Neural crest cell (in vitro differentiated cells): ENCODE measurements around the gene HOXA3. TPM values are rescaled to one million over a fixed set of nuclear protein-coding genes. Genes with fewer than 3 reads are reported as not detected.

ENCODE experiments used
- DNase-seq: peaks from one replicate; pipeline ENCODE4 v3.0.0; 2021; ENCODE audit warnings: low read depth, mixed read lengths, low spot score
- H3K27ac Mint-ChIP-seq: one replicate; pipeline ENCODE4 v1.8.0; 2021; ENCODE audit warnings: mild to moderate bottlenecking, mixed read lengths; ENCODE audit not compliant: unreplicated experiment
- H3K27me3 Mint-ChIP-seq: 2 replicates; pipeline ENCODE4 v1.8.0; 2021; ENCODE audit warnings: low read depth, mild to moderate bottlenecking, mixed read lengths
- H3K36me3 Mint-ChIP-seq: 2 replicates; pipeline ENCODE4 v1.8.0; 2021; ENCODE audit warnings: low read depth, mild to moderate bottlenecking, mixed read lengths
- H3K4me1 Mint-ChIP-seq: 2 replicates; pipeline ENCODE4 v1.8.0; 2021; ENCODE audit warnings: mixed read lengths
- H3K4me3 Mint-ChIP-seq: one replicate; pipeline ENCODE4 v1.8.0; 2021; ENCODE audit warnings: mild to moderate bottlenecking, mixed read lengths
- H3K9me3 Mint-ChIP-seq: 2 replicates; pipeline ENCODE4 v1.8.0; 2021; ENCODE audit warnings: mixed read lengths
- CTCF ChIP-seq: fragments of 200-600 bp; sonication (generic); conservative IDR thresholded peaks from 2 replicates; pipeline ENCODE4 v1.5.0; 2021; ENCODE audit warnings: antibody characterized with exemption, mild to moderate bottlenecking
- total RNA-seq: library from RNA; stranded (reverse); gene quantifications from 2 replicates; pipeline ENCODE4 v1.2.1, GENCODE V29; 2021

HOXA3 gene
- total RNA-seq, 1 donor from 2014 or later: 10.6 TPM

- Mint-ChIP-seq H3K36me3 (peaks cover 7% of the 10 kb centered on the region), H3K27ac (peak overlapping the region; percentile 54), H3K9me3 (no peaks in the 10 kb centered on the region), H3K4me1 (peaks cover 6% of the 10 kb centered on the region), H3K27me3 (peaks cover 95% of the 10 kb centered on the region), H3K4me3 (peak overlapping the region; percentile 79)
- no peak for TF ChIP-seq CTCF
- no peak for DNase-seq
Measured at GRCh38 chr7:27163288-27164044, 11.1 kb upstream of the HOXA3 start.

GRCh38 chr7:27162561-27163287 is 10.3 kb upstream of the HOXA3 start:
- Mint-ChIP-seq H3K4me1 (peaks cover 11% of the 10 kb centered on the region), H3K36me3 (peaks cover 9% of the 10 kb centered on the region), H3K27ac (no peak overlapping the region), H3K4me3 (peak overlapping the region; percentile 79), H3K27me3 (peaks cover 95% of the 10 kb centered on the region), H3K9me3 (no peaks in the 10 kb centered on the region)
- no peak for DNase-seq
- TF ChIP-seq CTCF: no peak

- Mint-ChIP-seq H3K27me3 (peaks cover 95% of the 10 kb centered on the region), H3K4me1 (peaks cover 12% of the 10 kb centered on the region)
- no peak for DNase-seq
Measured at GRCh38 chr7:27161721-27162560, 9.6 kb upstream of the HOXA3 start.

GRCh38 chr7:27161214-27161720 is 8.9 kb upstream of the HOXA3 start:
- peak overlapping the region; percentile 85 for H3K4me3 Mint-ChIP-seq

More at GRCh38 chr7:27161721-27162560, 9.6 kb upstream of the HOXA3 start:
- Mint-ChIP-seq H3K4me3 (peak overlapping the region; percentile 79), H3K36me3 (peaks cover 9% of the 10 kb centered on the region), H3K27ac (peak overlapping the region; percentile 35), H3K9me3 (no peaks in the 10 kb centered on the region)
- TF ChIP-seq CTCF: no peak

More at GRCh38 chr7:27161214-27161720, 8.9 kb upstream of the HOXA3 start:
- TF ChIP-seq CTCF: peak; percentile 6
- no peak overlapping the region for H3K27ac Mint-ChIP-seq
- no peak for DNase-seq
- H3K27me3 Mint-ChIP-seq: peaks cover 95% of the 10 kb centered on the region
- H3K36me3 Mint-ChIP-seq: peaks cover 9% of the 10 kb centered on the region
- peaks cover 15% of the 10 kb centered on the region for H3K4me1 Mint-ChIP-seq
- no peaks in the 10 kb centered on the region for H3K9me3 Mint-ChIP-seq
